Measurements from ENCODE around the gene KIZ. TPM values are rescaled to one million over a fixed set of nuclear protein-coding genes. Genes with fewer than 3 reads are reported as not detected.

The KIZ gene
- total and polyA plus RNA-seq, 3 donors from 2014 or later, result 41.4 to 76.7 (median 73.3) TPM

- intact Hi-C loops (cut with DNase I; ENCODE audit: low total_unique reads), result no loop called here
- DNase-seq, result no peak
Measured at GRCh38 chr20:21291026-21291425, 165.1 kb downstream of the KIZ start.

GRCh38 chr20:21294755-21295154 lies 168.9 kb downstream of the KIZ start:
- Histone ChIP-seq H3K4me1 (no peaks in the 10 kb centered on the region), H3K36me3 (ENCODE audit: low read depth, missing control alignments) (no peaks in the 10 kb centered on the region), H3K9me3 (no peaks in the 10 kb centered on the region), H3K27me3 (no peaks in the 10 kb centered on the region), H3K27ac (no peak overlapping the region), H3K4me3 (no peak overlapping the region)
- TF ChIP-seq, protein P1, sequence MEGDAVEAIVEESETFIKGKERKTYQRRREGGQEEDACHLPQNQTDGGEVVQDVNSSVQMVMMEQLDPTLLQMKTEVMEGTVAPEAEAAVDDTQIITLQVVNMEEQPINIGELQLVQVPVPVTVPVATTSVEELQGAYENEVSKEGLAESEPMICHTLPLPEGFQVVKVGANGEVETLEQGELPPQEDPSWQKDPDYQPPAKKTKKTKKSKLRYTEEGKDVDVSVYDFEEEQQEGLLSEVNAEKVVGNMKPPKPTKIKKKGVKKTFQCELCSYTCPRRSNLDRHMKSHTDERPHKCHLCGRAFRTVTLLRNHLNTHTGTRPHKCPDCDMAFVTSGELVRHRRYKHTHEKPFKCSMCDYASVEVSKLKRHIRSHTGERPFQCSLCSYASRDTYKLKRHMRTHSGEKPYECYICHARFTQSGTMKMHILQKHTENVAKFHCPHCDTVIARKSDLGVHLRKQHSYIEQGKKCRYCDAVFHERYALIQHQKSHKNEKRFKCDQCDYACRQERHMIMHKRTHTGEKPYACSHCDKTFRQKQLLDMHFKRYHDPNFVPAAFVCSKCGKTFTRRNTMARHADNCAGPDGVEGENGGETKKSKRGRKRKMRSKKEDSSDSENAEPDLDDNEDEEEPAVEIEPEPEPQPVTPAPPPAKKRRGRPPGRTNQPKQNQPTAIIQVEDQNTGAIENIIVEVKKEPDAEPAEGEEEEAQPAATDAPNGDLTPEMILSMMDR (IDR thresholded peaks at IDR 0.05), result no peak
- TF ChIP-seq POLR2A (IDR thresholded peaks at IDR 0.05), result no peak
- intact Hi-C loops (cut with DNase I; ENCODE audit: low total_unique reads), result no loop called here
- DNase-seq, result no peak
- 65 to 74% methylated on average over 5 of the region's 5 CpGs for WGBS, 2 donors

More at GRCh38 chr20:21291026-21291425, 165.1 kb downstream of the KIZ start:
- no peak for TF ChIP-seq POLR2A (IDR thresholded peaks at IDR 0.05)
- TF ChIP-seq, protein P1 (IDR thresholded peaks at IDR 0.05), result no peak
- 72 to 79% methylated on average over 2 of the region's 2 CpGs for WGBS, 2 donors
- H3K27me3 ChIP-seq, result no peaks in the 10 kb centered on the region
- H3K4me1 ChIP-seq, result no peaks in the 10 kb centered on the region
- H3K4me3 ChIP-seq, result no peak overlapping the region
- no peak overlapping the region for H3K27ac ChIP-seq
- no peaks in the 10 kb centered on the region for H3K9me3 ChIP-seq
- H3K36me3 ChIP-seq (ENCODE audit: low read depth, missing control alignments), result no peaks in the 10 kb centered on the region

Small RNA genes lying within 50 kb of the gene (small RNA-seq; reads per million reads assigned to genes)
- 0 reads per million in 2 donors for gene RNA5SP477

Other genes starting within 250 kb of the KIZ start
- not detected for gene LINC00237, start 19.7 kb upstream of the KIZ start, total RNA-seq
- gene LINC00237, start 19.7 kb upstream of the KIZ start, polyA plus RNA-seq (ENCODE audit: insufficient read depth, low read depth, low replicate concordance), result not detected
- 10 to 100 TPM; 55.4 to 59.7 TPM for gene XRN2, start 177.2 kb downstream of the KIZ start, total RNA-seq
- gene XRN2, start 177.2 kb downstream of the KIZ start, polyA plus RNA-seq (ENCODE audit: insufficient read depth, low read depth, low replicate concordance), result 64.5 TPM